Measurements from ENCODE around the gene ATXN2.
"Not testable (repeated sequence)": the region's sequence is repeated elsewhere in the genome, so short reads cannot be mapped to it uniquely, and the experiment has no call there.

Gene ATXN2

GRCh38 chr12:111570084-111570961, 28.8 kb downstream of the ATXN2 start:
- peak; percentile 82 for DNase-seq (ENCODE audit: low spot score)

GRCh38 chr12:111569363-111570083, 29.6 kb downstream of the ATXN2 start:
- no peak for DNase-seq (ENCODE audit: low spot score)

- not testable (repeated sequence) for DNase-seq (ENCODE audit: low spot score)
Observed at GRCh38 chr12:111560844-111561243, 38.3 kb downstream of the ATXN2 start.

- peak; percentile 11 for DNase-seq (ENCODE audit: low spot score)
Observed at GRCh38 chr12:111558107-111558376, 41.1 kb downstream of the ATXN2 start.

- DNase-seq (ENCODE audit: low spot score) = peak; percentile 60
Observed at GRCh38 chr12:111557271-111558106, 41.6 kb downstream of the ATXN2 start.

GRCh38 chr12:111556676-111557075, 42.4 kb downstream of the ATXN2 start:
- DNase-seq (ENCODE audit: low spot score) = no peak

- not testable (repeated sequence) for DNase-seq (ENCODE audit: low spot score)
Observed at GRCh38 chr12:111555313-111555712, 43.8 kb downstream of the ATXN2 start.

- DNase-seq (ENCODE audit: low spot score) = no peak
Observed at GRCh38 chr12:111546758-111547383, 52.2 kb downstream of the ATXN2 start.

GRCh38 chr12:111546171-111546570, 52.9 kb downstream of the ATXN2 start:
- DNase-seq (ENCODE audit: low spot score) = no peak

- DNase-seq (ENCODE audit: low spot score) = no peak
Observed at GRCh38 chr12:111544032-111544431, 55.1 kb downstream of the ATXN2 start.

GRCh38 chr12:111532751-111533150, 66.4 kb downstream of the ATXN2 start:
- DNase-seq (ENCODE audit: low spot score) = peak; percentile 8

- peak; percentile 76 for DNase-seq (ENCODE audit: low spot score)
Observed at GRCh38 chr12:111529424-111530368, 69.4 kb downstream of the ATXN2 start.

- no peak for DNase-seq (ENCODE audit: low spot score)
Observed at GRCh38 chr12:111523587-111524167, 75.4 kb downstream of the ATXN2 start.

- no peak for DNase-seq (ENCODE audit: low spot score)
Observed at GRCh38 chr12:111521801-111522200, 77.3 kb downstream of the ATXN2 start.

- no peak for DNase-seq (ENCODE audit: low spot score)
Observed at GRCh38 chr12:111519937-111520336, 79.2 kb downstream of the ATXN2 start.

GRCh38 chr12:111519083-111519482, 80.0 kb downstream of the ATXN2 start:
- DNase-seq (ENCODE audit: low spot score) = no peak

- not testable (repeated sequence) for DNase-seq (ENCODE audit: low spot score)
Observed at GRCh38 chr12:111507719-111508118, 91.4 kb downstream of the ATXN2 start.

GRCh38 chr12:111507258-111507657, 91.9 kb downstream of the ATXN2 start:
- DNase-seq (ENCODE audit: low spot score) = not testable (repeated sequence)

- DNase-seq (ENCODE audit: low spot score) = no peak
Observed at GRCh38 chr12:111506260-111506659, 92.9 kb downstream of the ATXN2 start.

- no peak for DNase-seq (ENCODE audit: low spot score)
Observed at GRCh38 chr12:111505601-111506036, 93.5 kb downstream of the ATXN2 start.
